ENCODE measurements around the gene DYRK1A.
"Not testable (repeated sequence)": the region's sequence is repeated elsewhere in the genome, so short reads cannot be mapped to it uniquely, and the experiment has no call there.

DYRK1A gene

DNA sequence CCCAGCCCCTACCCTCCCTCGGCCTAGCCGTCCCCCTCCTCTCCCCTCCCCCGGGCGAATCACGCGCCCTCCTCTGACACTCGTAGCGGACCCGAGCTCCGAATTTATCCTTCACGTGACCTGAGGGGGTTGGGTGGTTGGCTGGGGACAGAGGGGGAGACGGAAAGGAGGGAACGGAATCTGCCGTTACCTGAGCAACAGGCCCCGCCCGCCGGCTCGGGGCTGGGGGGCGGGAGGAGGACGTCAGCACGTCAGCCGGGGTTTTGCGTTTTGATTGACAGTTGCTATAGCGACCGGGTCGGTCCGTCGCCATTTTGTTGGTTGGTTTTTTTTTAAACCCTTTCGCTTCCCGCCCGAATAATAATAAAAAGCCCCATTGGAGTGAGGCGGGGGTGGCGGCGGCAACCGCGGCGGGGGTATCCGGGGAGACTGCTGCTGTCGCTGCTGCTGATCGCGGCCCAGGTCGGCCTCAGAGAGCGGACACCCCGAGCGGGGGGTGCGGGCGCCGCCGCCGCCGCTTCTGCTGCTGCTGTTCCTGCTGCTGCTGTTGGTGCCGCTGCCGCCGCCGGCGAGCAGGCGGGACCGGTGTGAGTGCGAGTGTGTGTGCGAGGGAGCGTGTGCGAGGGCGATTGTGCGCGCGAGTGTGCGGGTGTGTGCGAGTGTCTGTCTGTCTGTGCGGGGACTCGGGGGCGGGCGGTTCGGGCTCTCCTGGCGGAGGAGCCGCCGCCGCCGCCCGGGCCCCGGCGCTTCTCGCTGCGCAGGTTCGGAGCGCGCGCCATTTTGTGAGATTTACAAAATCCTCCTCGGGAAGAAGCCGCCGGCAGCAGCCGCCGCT, at the start of gene DYRK1A:
TSS of gene DYRK1A (plus strand) at position 292 of the 835 bp plus-strand sequence. CDS start 53,602 bp downstream, outside the sequence.
- DNase-seq (ENCODE audit: low spot score), result peak; percentile 99

DNA sequence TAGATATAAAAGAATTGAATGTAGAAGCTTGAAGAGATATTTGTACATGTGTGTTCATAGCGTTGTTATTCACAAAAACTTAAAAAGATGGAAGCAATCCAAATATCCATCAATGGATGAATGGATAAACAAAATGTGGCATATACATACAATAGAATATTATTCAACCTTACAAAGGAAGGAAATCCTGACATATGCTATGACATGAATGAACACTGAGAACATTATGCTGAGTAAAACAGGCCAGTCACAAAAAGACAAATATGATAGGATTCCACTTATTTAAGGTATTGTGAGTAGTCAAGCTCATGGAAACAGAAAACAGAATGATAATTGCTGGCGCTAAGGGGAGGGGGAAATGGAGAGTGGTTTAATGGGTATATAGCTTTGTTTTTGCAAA, 47.0 kb upstream of the DYRK1A start:
- DNase-seq (ENCODE audit: low spot score), result no peak

DNA sequence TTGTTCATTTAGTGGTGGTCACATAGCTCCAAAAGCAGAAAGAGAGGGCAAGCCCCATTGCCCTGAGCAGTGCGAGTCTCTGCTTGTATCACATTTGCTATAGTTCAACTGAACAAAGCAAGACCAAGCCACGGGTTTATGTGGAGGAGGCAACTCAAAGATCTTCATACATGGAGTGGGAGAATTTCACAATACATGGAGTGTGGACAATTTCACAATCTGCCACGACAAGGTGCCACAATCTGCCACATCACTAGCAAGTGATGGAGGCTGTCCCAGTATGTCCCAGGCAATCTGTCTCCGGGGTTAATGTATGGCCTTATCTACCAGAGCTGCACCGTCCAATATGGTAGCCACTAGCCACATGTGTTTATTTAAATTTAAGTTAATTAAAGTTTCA, 44.5 kb upstream of the DYRK1A start:
- no peak for DNase-seq (ENCODE audit: low spot score)

DNA sequence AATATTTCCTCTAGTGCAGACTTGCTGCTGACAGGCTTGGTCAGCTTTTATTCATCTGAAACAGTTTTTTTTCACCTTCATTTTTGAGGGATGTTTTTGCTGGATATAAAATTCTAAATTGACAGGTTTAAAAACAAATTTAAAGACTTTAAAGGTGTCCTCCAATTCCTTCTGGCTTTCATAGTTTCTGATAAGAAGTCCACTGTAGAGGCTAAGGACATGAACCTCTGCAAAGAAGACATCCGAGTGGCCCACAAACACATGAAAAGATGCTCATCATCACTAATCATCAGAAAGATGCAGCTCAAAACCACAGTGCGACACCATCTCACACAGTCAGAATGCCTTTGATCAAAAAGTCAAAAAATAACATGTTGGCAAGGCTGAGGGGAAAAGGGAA, 42.0 kb upstream of the DYRK1A start:
- DNase-seq (ENCODE audit: low spot score), result no peak

DNA sequence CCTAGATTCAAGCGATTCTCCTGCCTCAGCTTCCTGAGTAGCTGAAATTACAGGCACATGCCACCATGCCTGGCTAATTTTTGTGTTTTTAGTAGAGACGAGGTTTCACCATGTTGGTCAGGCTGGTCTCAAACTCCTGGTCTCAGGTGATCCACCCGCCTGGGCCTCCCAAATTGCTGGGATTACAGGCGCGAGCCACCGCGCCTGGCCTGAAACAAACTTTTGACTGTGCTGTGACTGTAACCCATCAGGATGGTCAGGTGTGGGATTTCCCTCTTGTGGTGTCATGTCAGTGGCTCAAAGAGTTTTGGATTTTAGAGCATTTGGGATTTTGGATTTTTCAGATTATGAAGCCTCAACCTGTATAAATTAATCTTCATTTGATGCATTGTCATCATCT, 38.4 kb upstream of the DYRK1A start:
- not testable (repeated sequence) for DNase-seq (ENCODE audit: low spot score)

DNA sequence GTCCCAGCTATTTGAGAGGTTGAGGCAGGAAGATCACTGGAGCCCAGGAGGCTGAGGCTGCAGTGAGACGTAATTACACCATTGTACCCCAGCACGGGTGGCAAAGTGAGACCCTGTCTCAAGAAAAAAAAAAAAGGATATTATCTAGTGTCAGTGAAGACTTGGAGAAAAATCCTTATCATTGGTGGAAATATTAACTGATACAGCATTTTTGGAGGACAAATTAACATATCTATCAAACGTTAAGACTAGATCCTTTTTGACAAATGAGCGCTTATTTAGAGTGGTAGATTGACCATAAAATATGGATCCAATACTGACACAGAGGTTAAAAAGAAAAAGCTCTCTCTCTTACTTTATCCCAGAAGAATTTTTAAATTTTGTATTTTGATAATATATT, 35.2 kb upstream of the DYRK1A start:
- no peak for DNase-seq (ENCODE audit: low spot score)

DNA sequence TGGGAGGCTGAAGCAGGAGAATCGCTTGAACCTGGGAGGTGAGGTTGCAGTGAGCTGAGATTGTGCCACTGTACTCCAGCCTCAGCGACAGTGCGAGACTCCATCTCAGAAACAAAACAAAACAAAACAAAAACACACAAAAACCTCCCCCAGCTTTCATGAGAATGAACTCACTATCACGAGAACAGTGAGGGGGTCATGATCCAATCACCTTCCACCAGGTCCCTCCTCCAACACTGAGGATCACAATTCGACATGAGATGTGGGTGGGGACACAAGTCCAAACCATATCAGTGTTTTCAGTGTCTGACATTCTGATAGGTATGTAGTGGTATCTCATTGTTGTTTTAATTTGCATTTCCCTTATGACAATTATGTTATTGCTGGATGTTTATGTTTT, 31.5 kb upstream of the DYRK1A start:
- no peak for DNase-seq (ENCODE audit: low spot score)

DNA sequence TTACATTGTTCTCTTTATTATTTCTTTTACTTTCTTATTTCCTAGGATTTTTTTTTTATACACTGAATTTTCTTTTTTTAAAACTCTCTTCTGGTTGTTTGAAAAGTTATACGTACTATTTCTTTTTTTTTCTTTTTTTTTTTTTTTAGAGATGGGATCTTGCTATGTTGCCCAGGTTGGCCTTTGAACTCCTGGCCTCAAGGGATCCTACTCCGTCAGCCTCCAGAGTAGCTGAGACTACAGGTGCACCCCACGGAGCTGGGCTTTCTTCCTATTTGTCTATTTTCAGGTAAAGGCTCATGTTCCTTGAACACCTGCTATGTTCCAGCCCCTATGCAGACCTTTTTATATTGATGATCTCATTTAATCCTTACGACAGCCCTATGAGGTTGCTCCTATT, 29.4 kb upstream of the DYRK1A start:
- DNase-seq (ENCODE audit: low spot score), result no peak

DNA sequence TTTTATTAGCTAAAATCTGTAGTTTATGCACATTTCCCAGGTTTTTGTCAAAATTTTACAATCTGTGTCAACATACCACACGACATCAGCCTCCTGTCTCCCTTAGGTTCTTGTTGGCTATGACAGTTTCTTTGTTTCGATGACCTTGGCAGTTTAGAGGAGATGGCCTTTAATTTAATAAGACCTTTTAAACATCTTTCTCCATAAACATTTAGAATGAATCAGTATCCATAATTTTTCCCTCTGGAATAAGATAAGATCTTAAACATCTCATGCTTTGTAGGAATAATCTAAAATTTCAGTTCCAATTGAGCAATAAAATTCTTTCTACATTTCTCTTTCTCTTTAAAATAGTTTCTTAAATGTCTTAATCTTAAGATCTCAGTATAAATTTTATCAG, 28.7 kb upstream of the DYRK1A start:
- DNase-seq (ENCODE audit: low spot score), result no peak

DNA sequence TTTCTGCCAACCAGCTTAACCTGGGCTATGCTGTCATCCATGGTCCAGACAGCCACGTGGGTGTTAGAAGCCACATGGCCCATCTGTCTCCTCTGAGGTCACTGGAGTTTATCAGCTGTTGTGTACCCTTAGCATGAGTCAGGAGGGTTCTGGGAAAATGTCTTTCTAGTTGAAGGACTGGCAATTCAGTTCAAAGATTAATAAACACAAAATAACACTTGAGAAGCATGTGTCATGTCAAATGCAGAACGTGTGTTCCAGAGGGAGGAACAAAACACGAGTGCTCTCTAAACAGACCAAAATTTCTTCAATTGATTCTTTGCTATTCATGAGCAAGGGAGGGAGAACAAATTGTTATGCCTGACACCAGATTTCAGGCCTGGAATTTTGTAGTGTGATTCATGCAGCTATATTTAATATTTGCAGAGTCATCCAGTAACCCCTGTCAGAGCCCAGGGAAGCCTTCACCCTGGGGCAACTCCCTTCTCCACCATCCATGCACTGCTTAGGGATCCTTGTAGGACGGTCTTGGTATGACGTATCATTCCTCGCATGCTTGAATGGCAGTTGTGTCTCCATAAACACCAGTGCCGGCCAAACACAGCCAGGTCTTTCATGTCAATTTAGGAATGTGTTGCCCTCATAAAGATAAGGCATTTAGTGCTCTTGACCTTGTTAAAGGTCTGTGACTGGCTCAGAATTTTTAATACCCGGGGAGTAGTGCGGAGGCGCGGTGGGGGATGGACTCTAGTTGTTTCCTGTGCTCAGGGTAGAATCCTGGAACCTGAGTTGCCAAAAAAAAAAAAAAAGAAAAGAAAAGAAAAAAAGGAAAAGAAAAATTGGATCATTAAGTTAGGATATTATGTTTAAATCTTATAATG, 27.7 kb upstream of the DYRK1A start:
- no peak for DNase-seq (ENCODE audit: low spot score)

DNA sequence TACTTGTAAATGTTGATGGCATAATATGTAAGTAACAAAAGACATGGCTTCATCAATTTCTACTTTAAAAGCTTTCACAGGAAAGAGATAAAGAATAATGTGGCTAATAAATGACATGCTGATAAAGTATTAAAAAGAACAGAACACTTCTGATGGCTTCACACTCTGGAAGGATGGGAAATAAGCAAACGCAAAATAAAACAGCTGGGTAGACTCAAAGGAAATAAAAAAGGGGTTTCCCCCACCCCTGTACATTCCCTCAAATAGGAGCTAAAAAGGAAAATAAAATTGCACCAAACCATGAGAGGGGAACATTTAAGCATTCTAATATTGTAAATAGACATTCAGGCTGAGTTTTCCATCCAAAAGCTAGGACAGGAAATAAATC, 27.0 kb upstream of the DYRK1A start:
- no peak for DNase-seq (ENCODE audit: low spot score)

DNA sequence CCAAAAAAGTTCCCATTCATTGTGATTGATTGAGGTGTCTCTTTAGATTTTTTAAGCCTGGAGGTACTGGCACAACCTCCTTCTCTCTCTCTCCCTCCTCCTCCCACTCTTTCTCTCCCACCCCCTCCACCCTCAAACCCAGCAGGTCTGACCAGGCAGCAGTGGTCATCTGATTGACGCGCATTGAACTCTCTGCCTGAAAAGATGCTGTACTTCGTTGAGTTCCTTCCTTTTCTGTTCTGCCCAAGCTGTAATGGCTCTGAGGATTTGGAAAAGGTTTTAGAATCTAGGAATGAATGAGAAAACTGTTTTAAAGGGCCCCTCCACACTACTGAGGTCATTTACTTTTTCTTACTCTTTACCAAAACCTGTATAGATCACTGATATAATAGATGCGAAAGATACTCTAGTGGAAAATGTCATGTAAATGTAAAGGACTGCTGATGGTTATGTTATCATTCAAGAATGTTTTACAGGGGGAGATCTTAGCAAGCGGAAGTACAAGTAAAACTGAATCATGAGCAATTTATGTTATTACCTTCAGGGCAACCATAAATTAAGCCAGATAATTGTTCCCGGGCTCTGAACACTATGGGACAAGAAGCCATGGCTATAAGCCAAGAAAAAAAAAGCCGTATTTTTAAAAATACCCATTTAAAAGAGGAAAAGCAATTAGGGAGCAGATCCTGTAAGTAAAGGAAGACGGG, 25.2 kb upstream of the DYRK1A start:
- DNase-seq (ENCODE audit: low spot score), result no peak

DNA sequence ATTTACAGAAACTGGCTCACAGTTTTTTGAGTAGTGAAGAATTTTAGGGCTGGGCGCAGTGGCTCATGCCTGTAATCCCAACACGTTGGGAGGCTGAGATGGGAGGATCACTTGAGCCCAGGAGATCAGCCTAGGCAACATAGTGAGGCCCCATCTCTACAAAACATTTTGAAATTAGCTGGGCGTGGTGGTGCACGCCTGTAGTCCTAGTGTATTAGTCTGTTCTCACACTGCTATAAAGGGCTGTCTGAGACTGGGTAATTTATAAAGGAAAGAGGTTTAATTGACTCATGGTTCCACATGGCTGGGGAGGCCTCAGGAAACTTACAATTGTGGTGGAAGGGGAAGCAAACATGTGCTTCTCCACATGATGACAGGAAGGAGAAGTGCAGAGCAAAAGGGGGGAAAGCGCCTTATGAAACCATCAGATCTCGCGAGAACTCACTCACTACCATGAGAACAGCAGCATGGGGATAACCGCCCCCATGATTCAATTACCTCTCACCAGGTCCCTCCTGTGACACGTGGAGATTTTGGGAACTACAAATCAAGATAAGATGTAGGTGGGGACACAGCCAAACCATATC, 24.4 kb upstream of the DYRK1A start:
- DNase-seq (ENCODE audit: low spot score), result no peak

DNA sequence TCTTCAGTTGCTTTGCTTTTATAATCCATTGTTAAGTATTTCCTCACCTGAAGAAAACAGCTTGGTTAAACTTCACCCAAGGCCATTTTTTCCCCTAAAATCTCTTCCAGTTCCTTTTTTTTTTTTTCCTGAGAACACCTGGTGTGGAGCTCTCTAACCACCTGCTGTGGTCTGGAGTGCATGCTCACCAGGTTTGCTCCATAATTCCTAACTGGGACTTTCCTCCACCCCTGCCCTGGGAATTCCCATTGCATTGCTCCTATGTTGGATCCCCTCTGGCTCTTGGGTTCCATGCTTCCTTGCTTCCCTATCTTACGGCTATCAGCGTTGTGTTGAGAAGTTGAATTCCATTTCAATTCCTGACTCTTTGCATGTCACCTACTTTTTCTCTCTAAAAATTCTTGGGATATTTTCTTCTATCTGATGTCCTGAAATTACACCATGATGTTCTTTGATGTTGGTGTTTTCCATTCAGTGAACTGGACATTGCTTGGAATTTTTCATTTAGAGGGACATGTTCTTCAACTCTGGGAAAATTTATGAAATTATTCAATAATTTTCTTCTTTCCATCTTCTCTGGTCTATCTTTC, 19.6 kb upstream of the DYRK1A start:
- no peak for DNase-seq (ENCODE audit: low spot score)

DNA sequence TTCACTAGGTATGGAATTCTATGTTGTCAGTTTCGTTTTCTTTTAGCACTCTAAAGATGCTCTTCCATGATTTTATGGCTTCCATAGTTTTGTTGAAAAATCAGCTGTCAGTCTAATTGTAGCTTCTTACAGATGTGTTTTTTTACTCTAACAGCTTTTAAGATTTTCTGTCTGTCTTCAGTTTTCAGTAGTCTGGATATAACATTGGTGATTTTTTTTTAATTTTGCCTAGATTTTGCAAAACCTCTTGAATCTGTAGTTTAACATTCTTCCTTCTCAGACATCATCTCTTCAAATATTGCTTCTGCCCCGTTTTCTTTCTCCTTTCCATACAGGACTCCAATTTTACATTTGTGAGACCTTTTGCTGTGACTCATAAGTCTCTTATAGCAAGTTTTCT, 17.9 kb upstream of the DYRK1A start:
- DNase-seq (ENCODE audit: low spot score), result no peak

DNA sequence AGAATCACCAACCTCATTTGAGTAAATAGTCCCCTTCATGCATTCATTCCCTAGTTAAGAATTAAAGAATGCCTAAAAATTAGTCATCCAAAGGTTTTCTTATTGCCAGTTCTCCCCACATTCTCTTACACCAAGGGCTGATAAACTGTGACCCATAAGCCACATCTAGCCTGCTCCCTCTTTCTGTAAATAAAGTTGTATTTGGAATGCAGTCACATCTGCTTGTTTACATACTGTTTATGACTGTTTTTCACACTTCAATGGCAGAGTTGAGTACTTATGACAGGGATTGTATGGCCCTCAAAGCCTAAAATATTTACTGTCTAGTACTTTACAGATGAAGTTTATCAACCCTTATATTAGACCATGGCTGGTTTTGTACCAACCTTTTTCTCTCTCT, 16.1 kb upstream of the DYRK1A start:
- no peak for DNase-seq (ENCODE audit: low spot score)

DNA sequence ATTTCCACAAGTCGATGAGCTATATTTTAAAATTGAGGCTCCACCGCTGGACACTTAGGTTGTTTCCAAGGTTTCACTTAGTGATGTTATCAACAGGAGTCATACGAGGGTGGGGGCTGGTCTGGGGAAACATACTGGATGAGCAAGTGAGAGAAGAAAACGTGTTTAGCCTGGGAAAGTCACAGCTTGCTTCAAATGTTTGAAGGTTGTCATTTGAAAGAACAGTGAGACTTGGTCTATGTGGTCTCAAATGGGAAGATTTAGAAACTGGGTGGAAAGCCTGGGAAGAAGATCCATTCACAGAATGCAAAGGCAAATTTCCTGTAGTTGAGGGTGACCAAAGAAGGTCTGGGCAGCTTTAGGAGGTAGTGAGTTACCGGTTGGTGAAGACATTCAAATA, 9.9 kb upstream of the DYRK1A start:
- DNase-seq (ENCODE audit: low spot score), result no peak

DNA sequence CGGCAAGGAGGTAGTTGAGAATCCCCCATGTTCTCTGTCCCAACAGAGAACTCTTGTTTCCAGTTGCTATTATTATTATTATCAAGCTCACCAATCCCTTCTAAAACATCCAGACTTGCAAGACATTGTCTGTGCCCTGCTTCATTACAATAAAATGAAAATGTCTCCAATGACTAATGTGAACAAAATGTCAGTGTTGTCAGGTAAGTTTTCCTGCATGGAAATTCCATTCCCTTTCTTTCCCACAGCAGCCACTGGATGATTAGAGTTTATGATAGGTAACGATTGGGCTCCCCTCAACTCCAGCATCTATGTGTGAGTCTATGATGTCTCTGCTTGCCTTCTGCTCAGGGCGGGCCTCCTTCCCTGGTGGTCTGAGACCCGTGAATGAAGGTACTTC, 8.9 kb upstream of the DYRK1A start:
- no peak for DNase-seq (ENCODE audit: low spot score)

DNA sequence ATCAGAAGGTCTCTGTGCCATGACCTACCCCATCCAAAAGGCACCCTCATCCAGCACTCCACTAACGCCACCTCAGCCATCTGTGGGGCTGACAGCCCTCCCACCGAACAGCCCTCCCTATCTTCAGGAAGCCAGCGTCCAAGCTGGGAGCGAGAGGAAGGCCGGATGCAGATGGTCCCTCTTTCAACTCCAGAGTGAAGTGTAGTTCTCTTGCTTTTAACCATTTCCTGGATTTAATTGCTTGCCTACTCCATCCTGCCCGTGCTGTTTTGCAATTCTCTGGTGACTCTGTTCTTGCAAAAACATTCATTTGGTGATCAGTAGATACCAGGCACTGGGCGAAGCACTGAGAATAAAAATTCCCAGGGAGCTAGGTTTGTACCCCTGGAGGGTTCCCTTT, 8.2 kb upstream of the DYRK1A start:
- no peak for DNase-seq (ENCODE audit: low spot score)

DNA sequence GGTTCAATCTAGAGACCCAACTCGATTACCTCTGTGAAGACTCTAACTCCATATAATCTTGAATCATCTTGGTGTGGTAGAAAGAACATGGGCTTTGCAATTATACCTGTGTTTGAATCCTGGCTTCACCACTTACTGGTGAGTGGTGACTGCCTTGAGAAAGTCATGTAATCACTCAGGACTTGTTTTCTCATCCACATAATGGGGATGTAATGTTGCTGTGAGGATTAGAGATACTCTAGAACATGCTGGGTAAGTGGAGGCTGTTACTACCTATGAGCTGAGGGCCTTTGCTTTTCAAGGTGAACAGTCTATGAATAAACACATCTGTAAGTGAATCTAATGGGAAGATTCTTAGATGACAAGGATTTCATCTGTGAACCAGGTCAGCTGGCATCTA, 2.6 kb upstream of the DYRK1A start:
- no peak for DNase-seq (ENCODE audit: low spot score)

DNA sequence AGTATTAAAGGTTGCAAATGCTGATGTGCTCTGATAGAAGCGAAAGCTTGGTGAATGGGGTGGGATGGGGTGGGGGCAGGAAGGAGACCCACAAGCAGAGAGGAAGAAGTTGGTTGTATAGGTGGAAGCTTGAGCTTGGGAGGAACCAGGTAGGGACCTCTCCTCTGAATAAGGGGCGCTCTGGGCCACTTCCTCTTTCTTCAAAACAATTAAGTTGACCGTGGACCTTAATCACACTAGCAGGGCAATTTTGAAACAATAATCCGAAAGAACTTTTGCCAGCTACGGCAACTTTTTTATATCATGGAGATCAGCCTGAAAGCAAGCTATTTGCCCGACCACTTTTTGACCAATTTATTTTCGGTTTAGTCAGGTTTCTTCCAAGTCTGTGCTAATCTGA, 1.9 kb upstream of the DYRK1A start:
- no peak for DNase-seq (ENCODE audit: low spot score)

Data from CD4-positive, alpha-beta T cell treated with Interleukin-6 at 100 ng/mL for 8 hours (primary cell).